Activated CD8-positive, alpha-beta memory T cell treated with anti-CD3 and anti-CD28 coated beads for 48 hours (primary cell): ENCODE results near the gene U2AF2.
A peak's percentile ranks its signal among the peaks of the same experiment; 100 is the strongest.

ENCODE experiments used
- DNase-seq, 3 experiments: peaks; one replicate each; pipeline ENCODE4 v3.0.0-alpha.2; 2020; ENCODE audit warnings: low read depth in 2 of 3, low spot score in 2 of 3

U2AF2 gene

DNA sequence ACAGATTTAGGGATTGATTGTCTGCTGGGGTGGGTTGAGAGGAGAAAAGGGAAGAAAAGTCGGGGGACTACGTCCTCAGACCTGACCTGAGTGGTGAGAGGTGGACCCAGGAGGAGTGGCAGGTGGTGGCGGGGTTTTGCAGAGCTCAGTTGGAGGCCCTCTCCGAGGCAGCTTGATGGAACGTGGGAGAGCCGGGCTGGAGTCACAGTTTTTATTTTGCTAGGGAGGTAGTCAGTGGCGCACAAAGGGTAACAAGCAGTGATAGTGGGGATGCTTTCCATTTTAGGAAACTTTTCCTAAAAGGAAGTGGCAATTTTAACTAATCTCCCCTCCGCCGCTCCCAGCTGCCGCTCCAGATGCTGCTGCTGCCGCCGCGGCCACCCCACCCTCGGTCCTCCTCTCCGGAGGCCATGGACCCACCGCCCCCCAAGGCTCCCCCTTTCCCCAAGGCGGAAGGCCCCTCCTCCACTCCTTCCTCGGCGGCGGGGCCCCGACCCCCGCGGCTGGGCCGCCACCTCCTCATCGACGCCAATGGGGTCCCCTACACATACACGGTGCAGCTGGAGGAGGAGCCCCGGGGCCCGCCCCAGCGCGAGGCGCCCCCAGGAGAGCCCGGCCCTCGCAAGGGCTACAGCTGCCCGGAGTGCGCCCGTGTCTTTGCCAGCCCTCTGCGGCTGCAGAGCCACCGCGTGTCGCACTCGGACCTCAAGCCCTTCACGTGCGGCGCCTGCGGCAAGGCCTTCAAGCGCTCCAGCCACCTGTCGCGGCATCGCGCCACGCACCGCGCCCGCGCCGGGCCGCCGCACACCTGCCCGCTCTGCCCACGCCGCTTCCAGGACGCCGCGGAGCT is 12.5 kb upstream of the U2AF2 start:
- no peak for DNase-seq

DNA sequence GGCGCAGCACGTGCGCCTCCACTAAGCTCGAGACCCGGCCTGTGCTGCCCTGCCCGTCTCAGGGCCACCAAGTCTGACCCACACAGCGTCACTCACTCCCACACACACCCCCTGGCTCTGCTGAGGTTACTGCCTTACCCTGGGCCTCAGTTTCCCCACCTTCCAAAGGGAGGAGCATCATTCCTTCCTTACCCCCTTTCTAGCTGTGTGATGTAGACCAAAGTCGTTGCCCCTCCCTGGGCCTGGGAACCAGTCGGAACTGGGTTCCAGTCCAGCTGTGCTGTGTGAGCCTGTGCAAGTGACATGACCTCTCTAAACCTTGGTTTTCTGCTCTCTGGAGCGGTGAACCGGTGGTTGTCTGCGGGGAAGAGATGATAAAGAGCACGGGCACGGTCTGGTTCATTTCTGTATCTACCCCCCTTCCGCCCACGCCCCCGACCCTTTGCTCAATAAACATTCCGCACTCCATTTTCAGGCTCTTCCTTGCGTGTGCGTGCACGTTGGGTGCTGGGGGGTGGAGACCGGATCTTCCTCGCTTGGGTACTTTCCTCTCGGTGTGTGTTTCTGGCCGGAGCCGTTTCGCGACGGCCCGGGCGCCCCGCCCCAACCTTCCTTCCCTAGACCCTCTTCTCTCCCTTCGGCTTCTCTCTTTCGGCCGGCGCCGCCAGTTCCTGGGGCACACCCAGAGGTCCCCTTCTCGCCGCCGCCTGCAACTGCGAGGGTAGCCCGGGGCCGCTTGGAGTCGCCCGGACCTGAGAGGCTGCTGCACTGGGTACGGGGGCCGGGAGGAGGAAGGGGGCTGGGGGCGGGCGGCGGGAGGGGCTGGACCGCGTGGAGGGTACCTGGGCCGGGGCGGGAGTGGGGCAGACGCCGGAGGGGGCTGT is 11.6 kb upstream of the U2AF2 start, which contains the start of gene ZNF581:
Gene ZNF581, plus strand, starts transcription at position 647 of the 884 bp plus-strand sequence. CDS start 923 bp downstream, outside the sequence.
- peak; percentile 60 to 70 (median 66) for DNase-seq

DNA sequence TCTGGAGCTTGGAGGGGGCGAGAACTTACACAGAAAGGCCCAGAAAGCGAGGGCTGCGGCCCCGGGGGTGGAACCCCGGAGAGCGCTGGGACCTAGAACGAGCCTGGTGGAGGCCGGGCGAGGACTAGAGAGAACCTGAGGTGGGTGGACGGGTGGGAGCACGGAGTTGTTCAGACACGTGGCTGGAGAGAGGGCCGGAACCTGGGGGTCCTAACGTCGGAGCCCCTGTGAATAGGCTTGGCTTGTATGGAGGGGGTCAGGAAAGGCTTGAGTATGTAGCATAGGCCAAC is 11.0 kb upstream of the U2AF2 start:
- no peak for DNase-seq

DNA sequence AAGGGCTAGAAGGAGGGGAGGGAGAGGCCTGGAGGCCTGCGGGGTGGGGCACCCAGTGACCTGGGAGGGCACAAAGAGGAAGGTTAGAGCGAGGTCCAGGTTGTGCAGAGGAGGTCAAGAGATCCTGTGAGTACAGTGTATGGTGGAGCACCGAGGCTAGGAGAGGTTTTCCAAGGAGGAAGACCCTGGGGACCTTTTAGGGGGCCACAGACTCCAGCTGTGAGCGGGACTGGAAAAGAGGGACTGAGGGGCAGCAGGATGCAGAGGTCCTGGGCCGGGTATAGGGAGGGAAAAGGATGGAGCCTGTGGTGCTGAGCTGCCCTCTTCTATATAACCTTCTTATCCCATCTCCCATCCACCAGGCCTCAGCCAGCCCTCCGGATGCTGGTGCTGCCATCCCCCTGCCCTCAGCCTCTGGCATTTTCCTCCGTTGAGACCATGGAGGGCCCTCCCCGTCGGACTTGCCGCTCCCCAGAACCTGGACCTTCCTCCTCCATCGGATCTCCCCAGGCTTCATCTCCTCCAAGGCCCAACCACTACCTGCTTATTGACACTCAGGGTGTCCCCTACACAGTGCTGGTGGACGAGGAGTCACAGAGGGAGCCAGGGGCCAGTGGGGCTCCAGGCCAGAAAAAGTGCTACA is 10.5 kb upstream of the U2AF2 start:
- DNase-seq, result no peak

DNA sequence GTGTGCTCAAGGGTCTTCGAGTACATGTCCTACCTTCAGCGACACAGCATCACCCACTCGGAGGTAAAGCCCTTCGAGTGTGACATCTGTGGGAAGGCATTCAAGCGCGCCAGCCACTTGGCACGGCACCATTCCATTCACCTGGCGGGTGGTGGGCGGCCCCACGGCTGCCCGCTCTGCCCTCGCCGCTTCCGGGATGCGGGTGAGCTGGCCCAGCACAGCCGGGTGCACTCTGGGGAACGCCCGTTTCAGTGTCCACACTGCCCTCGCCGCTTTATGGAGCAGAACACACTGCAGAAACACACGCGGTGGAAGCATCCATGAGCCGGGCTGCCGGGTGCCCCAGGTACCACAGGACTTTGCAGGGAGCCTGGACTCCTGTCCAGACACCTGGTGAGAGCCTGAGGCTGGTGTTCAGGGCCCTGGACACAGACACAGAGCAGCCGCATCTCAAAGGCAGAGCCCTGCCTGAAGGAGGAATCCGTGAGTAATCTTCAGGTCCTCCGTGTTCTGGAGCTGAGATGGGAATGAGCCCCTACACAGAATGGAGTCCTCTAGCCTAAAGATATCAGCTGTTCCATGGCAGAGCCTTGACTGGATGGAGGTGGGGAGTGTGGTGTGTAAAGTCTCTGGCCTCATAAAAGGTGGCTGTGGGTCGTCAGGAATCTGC is 9.9 kb upstream of the U2AF2 start:
- no peak for DNase-seq

DNA sequence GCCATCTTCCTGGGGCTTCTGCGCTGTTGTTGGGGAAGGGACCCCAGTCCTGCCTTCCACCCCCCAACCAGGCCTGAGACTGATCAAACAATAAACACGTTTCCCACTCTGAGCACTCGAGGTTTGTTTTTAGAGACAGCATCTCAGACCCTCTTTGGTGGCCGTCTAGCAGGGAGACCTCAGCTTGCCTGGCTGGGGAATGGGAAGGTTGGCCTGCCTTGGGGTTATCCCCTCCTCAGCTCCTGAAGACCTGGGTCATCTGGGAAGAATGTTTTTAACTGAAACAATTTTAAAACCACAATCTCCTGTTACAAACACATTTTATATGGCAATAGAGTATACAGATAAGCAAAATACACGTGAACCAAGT is 9.3 kb upstream of the U2AF2 start:
- no peak for DNase-seq

DNA sequence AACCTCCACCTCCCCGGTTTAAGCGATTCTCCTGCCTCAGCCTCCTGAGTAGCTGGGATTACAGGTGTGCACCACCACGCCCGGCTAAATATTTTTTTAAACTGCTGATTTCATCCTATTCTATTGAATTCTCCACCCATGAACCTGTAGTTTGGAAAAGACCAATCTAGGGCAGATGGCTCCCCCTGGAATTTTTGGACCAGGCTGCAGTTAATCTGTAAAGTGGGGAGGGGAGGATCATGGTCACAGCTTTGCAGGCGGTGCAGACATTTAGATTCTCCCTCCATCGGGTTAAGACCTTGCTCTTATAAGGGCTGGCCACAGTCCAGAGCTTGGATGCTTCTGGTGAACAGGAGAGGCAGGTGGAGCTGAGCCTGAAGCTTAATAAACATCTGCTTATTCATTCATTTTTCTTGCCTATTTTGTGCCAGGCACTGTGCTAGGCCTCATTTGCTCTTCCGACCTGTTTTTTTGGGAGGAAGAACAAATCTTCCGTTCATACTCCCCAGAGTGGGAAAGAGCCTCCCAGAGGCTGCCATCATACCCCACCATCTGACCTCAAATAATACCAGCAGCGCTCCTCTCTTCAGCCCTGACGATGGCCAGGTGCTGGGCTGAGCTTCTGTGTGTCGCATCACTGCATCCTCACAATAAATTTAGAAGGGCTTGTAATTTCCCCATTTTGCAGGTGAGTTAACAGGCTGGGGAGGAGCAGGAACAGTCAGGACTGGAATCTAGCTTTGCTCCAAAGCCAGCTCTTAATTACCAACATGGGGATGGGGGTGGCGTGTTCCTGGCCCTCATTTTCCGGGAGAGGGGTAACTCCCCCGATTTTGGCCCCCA is 7.7 kb upstream of the U2AF2 start:
- DNase-seq, result no peak

DNA sequence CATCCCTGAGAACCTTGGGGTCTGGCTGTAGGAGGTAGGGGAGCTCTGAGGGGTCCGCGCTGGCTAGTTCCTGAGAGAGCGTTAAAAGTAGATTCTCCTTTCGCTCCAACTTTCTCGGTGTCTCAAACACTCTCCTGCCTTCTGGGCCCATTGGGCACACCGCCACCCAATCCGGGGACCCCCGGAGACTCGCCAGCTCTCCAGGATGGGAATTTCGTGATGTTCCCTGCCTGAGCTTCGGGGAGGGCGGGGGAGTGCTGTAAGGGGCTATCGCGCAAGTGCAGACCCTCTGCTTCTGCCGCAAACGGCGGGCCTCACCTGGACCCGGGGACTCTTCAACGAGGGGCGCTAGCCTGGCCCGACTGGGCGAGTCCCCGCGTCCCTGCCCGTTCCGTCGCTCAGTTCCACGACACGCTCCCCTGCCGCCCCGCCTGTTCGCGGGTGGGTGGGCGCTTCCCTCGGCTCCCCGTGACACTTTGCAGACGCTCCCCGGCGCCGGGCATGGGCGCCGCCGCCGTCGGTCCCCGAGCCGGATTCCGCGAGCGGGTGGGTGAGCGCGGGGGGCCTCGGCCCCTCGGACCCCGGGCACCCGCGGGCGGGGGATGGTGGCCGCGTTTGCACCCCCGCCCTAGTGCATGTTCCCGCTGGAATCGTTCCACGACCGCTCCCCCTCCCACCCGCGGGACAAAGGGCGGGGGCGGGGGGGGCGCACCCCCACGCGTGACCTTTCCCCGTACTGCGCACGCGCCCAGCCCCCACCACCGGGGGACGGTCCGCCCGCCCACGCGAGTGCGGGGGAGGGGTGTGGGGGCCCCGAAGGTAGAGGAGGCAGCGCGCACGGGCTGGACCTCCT is 6.9 kb upstream of the U2AF2 start, which contains the start of gene CCDC106:
Gene CCDC106, plus strand, starts transcription at position 481 of the 853 bp plus-strand sequence. CDS start 835 bp downstream, outside the sequence.
- DNase-seq, result no peak

DNA sequence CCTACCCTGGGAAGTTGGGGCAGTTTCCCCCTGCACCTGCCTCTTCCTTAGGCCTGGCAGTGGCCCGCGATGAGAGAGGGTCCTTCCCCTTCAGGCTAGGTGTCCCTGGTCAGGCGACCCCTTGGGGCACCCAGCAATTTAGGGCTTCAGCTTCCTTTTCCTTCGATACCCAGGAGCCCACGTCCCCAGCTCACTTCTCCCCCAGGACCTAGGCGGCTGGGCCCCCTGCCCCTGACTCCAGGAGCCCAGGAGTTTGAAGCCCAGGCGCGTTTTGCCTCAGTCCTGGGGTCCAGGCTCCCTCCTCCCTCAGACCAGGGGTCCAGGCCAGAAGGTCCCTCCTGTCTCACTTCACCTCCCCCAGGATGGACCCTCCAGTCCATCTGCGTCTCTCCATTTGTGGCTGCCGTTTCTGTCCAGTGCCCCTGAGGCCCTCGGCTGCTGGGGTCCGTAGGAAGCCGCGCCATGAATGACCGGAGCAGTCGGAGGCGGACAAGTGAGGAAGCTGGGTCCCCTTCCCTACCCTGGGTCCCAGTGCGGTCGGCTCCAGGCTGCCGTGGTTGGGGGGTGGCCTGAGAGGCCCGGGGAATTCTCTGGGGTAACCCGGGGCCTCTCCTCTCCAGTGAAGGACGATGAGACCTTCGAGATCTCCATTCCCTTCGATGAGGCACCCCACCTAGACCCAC is 6.1 kb upstream of the U2AF2 start:
- no peak for DNase-seq

DNA sequence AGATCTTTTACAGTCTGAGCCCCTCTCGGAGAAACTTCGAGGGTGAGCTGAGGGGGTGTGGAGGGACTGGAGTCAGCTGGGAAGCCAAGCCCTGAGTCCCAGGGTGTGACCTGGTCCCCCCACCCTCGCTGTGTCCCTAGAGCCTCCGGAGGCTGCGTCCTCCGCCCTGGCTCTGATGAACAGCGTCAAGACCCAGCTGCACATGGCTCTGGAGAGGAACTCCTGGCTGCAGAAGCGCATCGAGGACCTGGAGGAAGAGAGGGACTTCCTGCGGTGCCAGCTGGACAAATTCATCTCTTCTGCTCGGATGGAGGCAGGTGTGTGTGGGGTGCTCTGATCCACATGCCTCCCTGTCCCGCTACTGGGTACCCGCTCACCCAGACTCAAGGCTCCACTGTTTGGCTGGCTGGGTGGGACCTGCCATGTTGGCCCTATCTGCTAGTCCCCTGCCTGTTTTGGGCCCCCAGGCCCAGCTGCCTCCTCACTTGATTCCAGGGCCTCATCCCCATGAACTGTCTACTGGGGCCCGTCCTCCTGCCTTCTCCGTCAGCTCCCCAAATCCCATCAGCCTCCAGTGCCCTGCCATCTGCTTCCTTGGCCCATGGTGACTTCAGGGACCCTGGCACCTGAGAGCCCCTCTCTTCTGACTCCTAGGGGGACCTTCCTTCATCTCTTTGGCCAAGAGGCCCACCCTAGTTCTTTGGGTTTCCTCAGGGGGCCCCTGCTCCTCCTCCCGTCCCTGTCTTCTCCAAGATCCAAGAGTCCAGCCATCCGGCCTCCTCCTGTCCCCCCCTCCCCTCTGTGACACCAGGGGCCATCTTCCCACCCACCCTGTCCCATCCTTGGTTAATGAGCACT is 5.3 kb upstream of the U2AF2 start:
- no peak for DNase-seq

DNA sequence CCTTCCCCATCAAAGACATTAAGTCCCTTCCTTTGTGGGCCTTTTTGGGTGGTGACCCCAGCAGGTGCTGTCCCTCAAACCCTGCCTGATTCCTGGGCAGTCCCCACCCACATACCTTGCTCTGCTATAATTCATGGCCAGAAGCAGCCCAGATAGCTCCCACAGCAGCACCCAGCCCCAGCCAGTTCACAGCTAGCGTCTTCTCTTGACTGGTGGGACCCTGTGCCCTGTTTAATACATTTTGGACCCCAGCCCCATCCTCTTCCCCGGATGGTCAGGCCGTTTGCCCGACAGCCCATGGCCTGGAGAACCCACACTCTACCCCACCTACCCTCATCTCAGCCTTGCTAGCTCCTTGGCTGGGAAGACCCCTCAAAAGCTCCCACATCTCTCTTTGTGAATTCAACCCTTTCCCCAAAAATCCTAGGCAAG is 4.7 kb upstream of the U2AF2 start:
- DNase-seq, result no peak

DNA sequence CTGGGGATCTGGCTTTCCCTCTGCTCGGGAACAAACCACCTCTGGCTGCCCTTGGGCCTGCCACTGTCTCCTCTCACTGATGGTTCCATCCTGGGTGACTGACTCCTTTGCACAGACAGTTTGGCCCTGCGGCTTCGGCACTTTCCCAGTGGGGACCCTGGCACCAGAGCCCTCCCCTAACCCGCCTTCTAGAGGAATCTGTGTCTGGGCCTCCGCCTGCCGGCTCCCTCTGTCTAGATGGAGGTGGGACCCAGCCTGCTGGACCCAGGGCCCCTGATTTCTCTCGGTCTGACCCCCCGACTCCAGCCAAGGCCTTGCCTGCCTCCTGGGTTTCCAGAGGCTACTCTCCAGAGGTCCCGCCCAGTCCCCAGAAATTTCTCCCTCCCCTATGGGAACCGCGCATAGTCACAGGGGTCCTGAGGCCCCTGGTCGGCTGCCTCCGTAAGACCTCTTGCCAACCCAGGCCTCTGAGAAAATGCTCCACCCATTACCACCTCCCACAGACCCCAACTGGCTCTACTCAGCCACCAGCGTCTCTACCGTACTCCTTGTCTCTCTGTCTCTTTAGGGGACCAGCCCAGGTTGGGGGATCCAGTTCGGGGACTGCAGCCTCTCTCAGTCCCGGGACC is 4.1 kb upstream of the U2AF2 start:
- no peak for DNase-seq

DNA sequence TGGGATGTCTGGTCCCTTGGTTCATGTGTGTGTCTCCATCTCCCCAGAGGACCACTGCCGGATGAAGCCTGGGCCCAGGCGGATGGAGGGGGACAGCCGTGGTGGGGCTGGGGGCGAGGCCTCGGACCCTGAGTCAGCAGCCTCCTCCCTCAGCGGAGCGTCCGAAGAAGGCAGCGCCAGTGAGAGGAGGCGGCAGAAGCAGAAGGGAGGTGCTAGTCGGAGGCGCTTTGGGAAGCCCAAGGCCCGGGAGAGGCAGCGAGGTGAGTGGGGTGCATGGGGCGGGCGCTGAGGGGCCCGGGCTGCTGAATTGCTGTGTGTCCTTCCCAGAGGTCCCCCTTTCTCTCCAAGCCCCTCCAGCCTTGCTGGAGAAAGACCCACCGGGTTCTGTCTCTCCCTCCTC is 3.6 kb upstream of the U2AF2 start:
- no peak for DNase-seq

DNA sequence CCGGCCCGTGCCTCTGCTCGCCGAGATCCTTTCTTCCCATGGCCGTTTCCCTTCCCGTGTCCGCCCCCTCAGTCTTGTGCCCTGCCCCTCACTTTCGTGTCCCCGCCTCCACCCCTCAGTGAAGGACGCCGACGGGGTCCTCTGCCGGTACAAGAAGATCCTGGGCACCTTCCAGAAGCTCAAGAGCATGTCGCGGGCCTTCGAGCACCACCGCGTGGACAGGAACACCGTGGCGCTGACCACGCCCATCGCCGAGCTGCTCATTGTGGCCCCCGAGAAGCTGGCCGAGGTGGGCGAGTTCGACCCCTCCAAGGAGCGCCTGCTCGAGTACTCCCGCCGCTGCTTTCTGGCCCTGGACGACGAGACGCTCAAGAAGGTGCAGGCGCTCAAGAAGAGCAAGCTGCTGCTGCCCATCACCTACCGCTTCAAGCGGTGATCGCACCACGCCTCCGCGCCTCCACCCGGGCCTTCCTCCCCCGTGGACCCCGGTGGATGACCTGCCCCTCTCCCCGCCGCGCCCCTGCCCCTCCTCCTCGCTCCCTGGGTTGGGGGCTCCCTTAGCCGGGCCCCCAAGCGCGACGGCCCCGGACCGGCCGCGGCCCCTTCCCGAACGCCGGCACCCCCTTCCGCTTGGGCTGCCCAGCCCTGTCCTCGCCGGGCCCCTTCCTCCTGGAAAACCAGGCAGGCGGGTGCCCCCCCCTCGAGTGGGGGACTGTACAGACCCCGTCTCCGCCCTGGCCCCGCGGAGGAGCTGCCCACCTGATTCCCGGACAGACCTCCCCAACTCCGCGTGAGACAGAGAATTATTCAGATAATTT is 2.3 kb upstream of the U2AF2 start:
- no peak for DNase-seq

DNA sequence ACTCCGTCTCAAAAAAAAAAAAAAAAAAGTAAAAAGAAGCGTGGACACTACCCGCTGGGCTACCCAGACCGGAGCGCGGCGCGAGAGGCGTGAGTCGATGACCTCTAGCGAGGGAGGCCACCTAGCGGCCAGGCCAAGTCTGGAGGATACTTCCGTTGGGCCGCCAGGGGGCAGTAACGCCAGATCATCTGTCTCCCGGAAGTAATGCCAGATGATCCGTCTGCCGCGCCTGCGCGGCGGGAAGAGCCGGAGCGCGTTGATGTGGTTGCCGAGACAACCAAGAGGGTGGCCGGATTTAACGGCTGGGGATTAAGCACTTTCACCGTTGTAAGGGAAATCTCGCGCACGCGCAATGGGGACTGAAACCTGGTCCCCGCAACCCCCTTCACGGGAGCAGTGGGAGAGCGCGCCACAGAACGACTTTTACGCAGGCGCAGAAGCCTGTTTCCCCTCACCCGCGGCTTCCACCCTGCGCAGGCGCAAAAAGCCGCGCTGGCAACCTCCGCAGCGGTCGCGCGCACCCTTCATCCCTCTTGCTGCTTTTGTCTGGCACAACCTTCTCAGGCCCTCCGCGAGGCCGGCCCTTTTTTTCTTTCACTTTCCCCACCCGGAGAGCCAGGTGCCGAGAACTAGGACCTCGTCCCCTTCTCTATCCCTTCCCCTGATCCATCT is 1.0 kb upstream of the U2AF2 start:
- DNase-seq, result peak; percentile 92 to 95 (median 93)

DNA sequence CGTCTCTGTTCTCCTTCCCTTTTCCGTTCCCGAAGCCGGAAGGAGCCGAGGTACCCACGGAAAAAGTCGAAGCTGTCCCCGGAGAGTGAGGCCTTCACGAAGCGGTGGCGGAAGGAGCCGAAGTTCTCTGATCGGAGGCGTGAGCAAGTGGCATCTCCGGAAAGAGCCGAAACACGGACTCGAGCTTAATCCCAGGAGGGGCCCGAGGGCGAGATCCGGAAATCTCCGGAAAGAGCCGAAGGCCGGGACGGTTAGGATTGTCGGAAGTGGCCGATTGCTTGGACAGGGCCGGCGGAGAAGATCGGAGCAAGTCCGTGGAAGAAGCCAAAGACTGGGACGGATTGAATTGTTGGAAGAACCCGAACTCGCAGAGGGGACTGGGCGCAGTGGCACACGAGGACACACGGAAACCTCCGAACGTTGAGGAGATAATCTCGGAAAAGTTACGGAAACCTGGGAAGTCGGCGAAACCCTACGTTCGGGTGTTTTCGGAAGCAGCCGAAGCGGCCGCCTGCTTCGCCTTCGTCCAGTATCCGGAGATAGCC is 440 bp upstream of the U2AF2 start:
- peak; percentile 85 to 95 (median 90) for DNase-seq
